ENCODE results near the gene LITAF.
"Not testable (repeated sequence)": the region's sequence is repeated elsewhere in the genome, so short reads cannot be mapped to it uniquely, and the experiment has no call there.

The LITAF gene

GRCh38 chr16:11513366-11513765 is 73.4 kb downstream of the LITAF start:
- DNase-seq, result not testable (repeated sequence)

- DNase-seq, result no peak
Observed at GRCh38 chr16:11511801-11512200, 74.9 kb downstream of the LITAF start.

- no peak for DNase-seq
Observed at GRCh38 chr16:11511328-11511727, 75.4 kb downstream of the LITAF start.

GRCh38 chr16:11510178-11510973 is 76.3 kb downstream of the LITAF start:
- DNase-seq, result no peak

- no peak for DNase-seq
Observed at GRCh38 chr16:11507991-11508390, 78.7 kb downstream of the LITAF start.

GRCh38 chr16:11507350-11507749 is 79.4 kb downstream of the LITAF start:
- DNase-seq, result no peak

- no peak for DNase-seq
Observed at GRCh38 chr16:11506741-11507305, 79.9 kb downstream of the LITAF start.

GRCh38 chr16:11504261-11504660 is 82.5 kb downstream of the LITAF start:
- DNase-seq, result not testable (repeated sequence)

- DNase-seq, result no peak
Observed at GRCh38 chr16:11503566-11503965, 83.2 kb downstream of the LITAF start.

- DNase-seq, result no peak
Observed at GRCh38 chr16:11502239-11502638, 84.5 kb downstream of the LITAF start.

- no peak for DNase-seq
Observed at GRCh38 chr16:11501632-11502031, 85.1 kb downstream of the LITAF start.

- no peak for DNase-seq
Observed at GRCh38 chr16:11500700-11501346, 85.9 kb downstream of the LITAF start.

GRCh38 chr16:11499295-11500089 is 87.2 kb downstream of the LITAF start:
- no peak for DNase-seq

GRCh38 chr16:11498683-11499082 is 88.0 kb downstream of the LITAF start:
- DNase-seq, result no peak

GRCh38 chr16:11497851-11498289 is 88.8 kb downstream of the LITAF start:
- DNase-seq, result no peak
